ENCODE results near the gene MYDGF.

GRCh38 chr19:4703671-4704316 lies 33.7 kb upstream of the MYDGF start:
- TF ChIP-seq CTCF (IDR thresholded peaks at IDR 0.05; ENCODE audit: insufficient read depth, low read depth, low read length) (no peak), EZH2 (IDR thresholded peaks at IDR 0.05; ENCODE audit: insufficient read depth, low read length) (no peak)

Measured in astrocyte (in vitro differentiated cells and primary cell).